Fibroblast of the aortic adventitia (primary cell): ENCODE measurements around the gene SEPHS2. TPM values are rescaled to one million over a fixed set of nuclear protein-coding genes. Genes with fewer than 3 reads are reported as not detected.
"Not testable (repeated sequence)": the region's sequence is repeated elsewhere in the genome, so short reads cannot be mapped to it uniquely, and the experiment has no call there.

Source experiments
- DNase-seq: peaks from one replicate; pipeline ENCODE4 v3.0.0-alpha.2; 2010; ENCODE audit warnings: low read depth
- H3K4me3 ChIP-seq: 2 replicates; pipeline ENCODE4 v1.5.1; 2011; ENCODE audit warnings: low read depth, mild to moderate bottlenecking, control low read depth, low read length, moderate library complexity
- CTCF ChIP-seq: IDR thresholded peaks from 2 replicates; pipeline ENCODE4 v1.5.1; 2011; ENCODE audit warnings: mild to moderate bottlenecking, low read length, control low read depth, inconsistent platforms; ENCODE audit not compliant: insufficient read depth
- total RNA-seq: library from RNA; depleted of rRNA; stranded (reverse); fragments of >200 nt; gene quantifications from 2 replicates; pipeline ENCODE4 v1.2.3, GENCODE V29; 2012; ENCODE audit warnings: low replicate concordance

The SEPHS2 gene
- total RNA-seq, 1 donor, result 15.0 TPM

- no peak for DNase-seq
- no peak overlapping the region for H3K4me3 ChIP-seq
- TF ChIP-seq CTCF, result no peak
Measured at GRCh38 chr16:30488764-30489605, 43.3 kb upstream of the SEPHS2 start.

- peak; percentile 2 for DNase-seq
- no peak overlapping the region for H3K4me3 ChIP-seq
Measured at GRCh38 chr16:30485818-30486436, 40.3 kb upstream of the SEPHS2 start.

GRCh38 chr16:30484887-30485286, 39.2 kb upstream of the SEPHS2 start:
- DNase-seq, result no peak
- TF ChIP-seq CTCF, result no peak
- no peak overlapping the region for H3K4me3 ChIP-seq

More at GRCh38 chr16:30485818-30486436, 40.3 kb upstream of the SEPHS2 start:
- TF ChIP-seq CTCF, result no peak

- peak; percentile 6 for DNase-seq
- H3K4me3 ChIP-seq, result no peak overlapping the region
- peak; percentile 37 for TF ChIP-seq CTCF
Measured at GRCh38 chr16:30482366-30482765, 36.7 kb upstream of the SEPHS2 start.

- H3K4me3 ChIP-seq, result no peak overlapping the region
- no peak for TF ChIP-seq CTCF
- no peak for DNase-seq
Measured at GRCh38 chr16:30481381-30481780, 35.7 kb upstream of the SEPHS2 start.

- TF ChIP-seq CTCF, result no peak
- DNase-seq, result no peak
- no peak overlapping the region for H3K4me3 ChIP-seq
Measured at GRCh38 chr16:30478766-30479478, 33.2 kb upstream of the SEPHS2 start.

GRCh38 chr16:30477773-30478172, 32.1 kb upstream of the SEPHS2 start:
- not testable (repeated sequence) for DNase-seq

More at GRCh38 chr16:30477773-30478172, 32.1 kb upstream of the SEPHS2 start:
- not testable (repeated sequence) for H3K4me3 ChIP-seq
